ENCODE measurements around the gene DCT.
"Not testable (repeated sequence)": the region's sequence is repeated elsewhere in the genome, so short reads cannot be mapped to it uniquely, and the experiment has no call there.

DCT gene

DNA sequence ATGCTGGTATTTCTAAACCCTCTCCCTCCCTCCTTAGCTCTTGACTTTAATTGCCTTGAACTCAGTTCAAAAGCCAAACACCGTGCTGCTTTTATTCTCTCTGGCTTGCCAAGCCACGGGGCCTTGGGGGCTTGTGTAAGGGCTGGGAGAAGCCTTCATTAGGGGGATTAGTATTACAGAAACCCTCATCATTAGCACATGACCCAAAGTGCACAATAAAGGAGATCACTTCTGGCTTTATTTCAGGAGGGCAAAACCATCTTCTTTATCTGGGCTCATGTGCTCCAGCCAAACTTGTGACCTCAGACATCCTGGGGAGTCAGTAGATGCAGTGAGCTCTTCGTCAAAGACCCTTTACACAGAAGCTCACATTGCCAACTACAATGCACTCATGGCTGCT lies at the start of gene DCT:
Gene DCT (minus strand): TSS at position 67 of the 400 bp plus-strand sequence. CDS start 427 bp downstream, outside the sequence.
- DNase-seq: no peak

DNA sequence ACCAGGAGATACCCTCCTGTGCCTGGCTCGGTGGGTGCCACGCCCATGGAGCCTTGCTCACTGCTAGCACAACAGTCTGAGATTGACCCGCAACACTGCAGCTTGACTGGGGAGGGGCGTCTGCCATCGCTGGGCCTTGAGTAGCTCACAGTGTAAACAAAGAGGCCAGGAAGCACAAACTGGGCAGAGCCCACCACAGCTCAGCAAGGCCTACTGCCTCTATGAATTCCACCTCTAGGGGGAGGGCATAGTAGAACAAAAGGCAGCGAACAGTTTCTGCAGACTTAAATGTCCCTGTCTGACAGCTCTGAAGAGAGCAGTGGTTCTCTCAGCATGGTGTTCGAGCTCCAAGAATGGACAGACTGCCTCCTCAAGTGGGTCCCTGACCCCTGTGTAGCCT lies 47.5 kb upstream of the DCT start:
- not testable (repeated sequence) for DNase-seq

DNA sequence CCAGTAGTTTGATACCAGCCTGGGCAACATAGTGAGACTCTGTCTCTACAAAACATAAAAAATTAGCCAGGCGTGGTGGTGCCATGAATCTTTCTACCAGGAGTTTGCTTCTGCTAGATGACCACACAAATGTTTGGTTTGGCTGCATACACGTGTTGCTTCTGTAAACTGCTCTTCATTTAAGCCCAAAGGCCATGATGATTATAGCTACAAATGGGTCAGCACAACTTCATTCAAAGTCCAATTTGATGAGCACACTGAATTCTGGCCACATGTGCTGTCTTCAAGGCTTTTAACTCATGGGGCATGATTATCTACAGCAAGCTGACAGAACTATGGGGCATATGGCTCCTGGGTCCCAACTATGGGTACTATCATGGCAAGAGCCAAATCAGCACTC lies 46.3 kb upstream of the DCT start:
- no peak for DNase-seq

DNA sequence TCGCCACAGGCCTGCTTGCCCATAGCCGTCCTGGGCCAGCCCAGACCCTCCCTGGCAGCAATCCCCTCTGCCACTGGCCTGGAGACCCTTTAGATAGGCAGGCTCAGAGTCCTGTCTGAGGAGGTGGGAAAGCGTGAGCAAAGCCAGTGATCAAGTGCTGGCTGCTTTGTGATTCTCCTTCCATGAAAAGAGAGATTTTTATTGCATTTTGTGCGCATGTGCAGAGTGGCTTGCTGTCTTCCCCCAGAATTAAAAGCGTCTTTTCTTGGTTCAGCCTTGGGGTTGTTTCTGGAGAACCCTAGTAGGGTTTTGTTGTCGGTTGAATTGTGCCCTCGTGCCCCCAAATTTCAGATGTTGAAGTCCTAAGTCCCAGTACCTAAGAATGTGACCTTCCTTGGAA lies 44.9 kb upstream of the DCT start:
- no peak for DNase-seq

DNA sequence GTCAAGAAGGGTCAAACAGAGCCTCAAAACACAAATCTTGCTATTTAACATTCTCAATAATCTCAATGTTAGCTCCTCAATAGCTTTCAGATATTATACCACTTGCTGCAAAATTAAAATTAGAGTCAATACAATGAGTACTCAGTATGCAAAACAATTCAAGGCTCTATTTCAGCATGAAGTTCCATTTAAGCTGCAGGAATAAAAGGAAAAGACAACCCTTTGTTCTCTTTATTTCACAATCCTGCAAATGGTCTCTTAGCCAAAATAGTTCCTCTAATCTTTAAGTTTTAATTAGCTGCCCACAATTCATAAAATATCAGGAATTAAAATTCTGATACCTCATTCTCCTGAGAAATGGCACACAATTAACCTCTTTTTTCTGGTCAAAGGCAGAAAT lies 40.5 kb upstream of the DCT start:
- no peak for DNase-seq

DNA sequence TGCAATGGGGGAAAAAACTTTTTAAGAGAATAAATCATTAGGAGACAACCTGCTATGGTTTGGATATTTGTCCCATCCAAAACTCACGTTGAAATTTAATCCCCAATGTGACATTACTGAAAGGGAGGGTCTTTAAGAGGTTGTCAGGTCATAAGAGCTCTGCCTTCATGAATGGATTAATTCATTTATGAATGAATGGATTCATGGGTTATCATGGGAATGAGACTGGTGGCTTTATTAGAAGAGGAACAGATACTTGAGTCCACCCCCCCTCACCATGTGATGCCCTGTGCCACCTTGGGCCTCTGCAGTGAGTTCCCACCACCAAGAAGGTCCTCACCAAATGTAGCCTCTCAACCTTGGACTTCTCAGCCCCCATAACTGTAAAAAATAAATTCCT lies 37.0 kb upstream of the DCT start:
- DNase-seq: no peak

DNA sequence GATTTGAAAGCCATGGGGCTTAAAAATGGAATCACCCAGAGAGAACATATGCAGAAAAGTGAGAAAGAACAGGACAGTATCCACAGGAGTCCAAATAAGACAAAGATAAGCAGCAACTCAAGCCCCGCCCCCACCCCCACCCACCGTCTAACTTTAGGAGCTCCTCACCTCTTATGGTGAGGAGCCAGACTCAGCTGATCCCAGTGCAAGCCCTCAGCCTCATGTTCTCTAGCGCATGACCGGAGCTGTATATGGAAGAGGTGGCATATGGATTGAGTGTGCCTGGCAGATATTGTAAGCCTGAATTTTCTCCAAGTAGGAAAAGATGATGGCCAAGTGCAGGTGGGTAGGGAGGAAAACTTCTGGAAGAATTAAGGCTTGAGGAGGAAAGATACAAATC lies 36.4 kb upstream of the DCT start:
- no peak for DNase-seq

DNA sequence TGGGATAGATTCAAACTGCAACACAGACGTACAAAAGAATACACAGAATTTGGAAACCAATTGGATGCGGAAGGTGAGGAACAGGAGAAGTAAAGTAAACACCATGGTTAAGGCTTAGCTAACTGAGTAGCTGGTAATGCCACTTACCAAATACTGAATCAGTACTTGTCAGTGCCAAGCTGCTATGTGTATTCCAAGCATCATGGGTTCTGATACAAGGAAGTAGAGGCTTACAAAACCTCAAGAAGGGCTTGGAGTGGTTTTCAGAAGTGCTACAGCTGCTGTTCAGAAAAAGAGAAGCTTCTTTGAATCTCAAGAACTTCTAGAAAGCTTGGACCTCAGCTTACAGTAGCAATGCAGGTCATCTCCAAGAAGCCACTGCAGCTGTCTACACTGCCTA lies 35.9 kb upstream of the DCT start:
- DNase-seq: no peak

DNA sequence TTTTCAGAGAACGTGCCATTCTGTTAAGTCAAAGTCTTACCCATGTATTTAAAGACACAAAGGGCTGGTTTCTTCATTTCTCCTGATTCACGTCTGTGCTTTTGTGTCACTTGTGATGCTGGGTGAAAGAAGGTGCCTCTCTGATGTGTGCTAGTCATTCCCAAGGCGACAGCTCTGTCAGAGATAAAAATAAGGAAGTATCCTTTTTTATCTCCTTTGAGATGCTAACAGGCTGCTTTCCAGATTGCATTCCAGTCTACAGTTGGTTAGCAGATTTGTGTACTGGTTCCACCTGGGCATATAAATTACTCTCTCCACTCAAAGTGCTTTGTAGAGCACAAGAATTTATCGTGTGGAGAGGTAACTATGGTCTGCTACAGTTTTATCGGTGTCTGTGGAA lies 33.5 kb upstream of the DCT start:
- DNase-seq: no peak

DNA sequence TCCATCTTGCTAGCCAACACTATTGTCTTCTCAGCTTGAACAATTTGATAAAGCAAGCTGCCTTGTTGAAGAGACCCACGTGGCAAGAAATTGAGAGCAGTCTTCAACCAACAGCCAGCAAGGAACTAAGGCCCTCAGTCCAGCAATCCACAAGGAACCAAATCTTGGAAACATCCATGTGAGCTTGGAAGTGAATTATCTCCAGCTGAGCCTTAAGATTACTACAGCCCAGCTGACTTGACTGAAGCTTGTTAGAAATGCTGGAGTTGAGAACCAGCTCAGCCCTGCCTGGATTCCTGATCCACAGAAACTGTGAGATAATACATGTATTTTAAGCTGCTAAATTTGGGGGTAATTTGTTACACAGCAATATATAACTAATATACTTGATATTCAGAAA lies 26.2 kb upstream of the DCT start:
- DNase-seq: no peak

DNA sequence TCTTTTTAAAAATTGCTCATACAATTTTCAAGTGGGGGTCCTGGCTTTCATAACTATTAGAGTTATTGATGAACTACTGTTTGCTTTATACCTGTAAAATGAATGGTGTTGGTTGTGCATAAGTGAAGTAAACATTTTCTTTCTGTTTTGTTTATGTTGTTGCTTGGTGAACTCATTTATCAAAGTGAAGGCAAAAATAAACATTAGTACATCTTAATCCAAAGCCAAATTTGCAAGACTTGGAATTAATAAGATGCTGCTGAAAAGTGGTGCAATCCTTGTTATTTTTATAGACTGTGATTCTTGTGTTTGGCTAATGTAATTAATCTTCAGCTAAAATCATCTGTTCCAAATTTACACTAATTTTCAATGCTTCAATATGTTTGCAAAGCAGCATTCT lies 24.4 kb upstream of the DCT start:
- no peak for DNase-seq

DNA sequence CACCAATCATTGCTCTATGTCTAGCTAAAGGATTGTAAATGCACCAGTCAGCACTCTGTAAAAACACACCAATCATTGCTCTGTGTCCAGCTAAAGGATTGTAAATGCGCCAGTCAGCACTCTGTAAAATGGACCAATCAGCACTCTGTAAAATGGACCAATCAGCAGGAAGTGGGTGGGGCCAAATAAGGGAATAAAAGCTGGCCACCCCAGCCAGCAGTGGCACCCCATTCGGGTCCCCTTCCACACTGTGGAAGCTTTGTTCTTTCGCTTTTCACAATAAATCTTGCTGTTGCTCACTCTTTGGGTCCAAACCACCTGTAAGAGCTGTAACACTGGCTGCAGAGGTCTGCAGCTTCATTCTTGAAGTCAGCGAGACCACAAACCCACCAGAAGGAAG lies 19.3 kb upstream of the DCT start:
- not testable (repeated sequence) for DNase-seq

DNA sequence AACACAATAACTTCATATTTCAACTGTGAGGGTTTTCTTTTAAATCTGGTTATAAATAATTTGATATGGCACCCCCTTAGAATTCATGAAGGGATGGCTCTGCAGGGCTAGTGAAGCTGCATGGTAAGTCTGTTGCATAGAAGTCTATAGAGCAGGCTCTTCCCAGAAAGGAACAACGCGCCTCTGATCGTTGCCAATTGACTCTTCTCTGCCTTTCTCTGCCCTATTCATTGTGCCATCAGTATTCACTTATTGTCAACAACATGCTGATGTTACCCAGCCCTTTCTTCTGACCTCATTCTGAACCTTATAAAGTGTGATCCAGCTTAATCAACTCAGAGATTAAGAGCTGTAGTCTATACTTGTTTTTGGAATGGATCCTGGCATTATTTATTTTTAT lies 16.3 kb upstream of the DCT start:
- no peak for DNase-seq

DNA sequence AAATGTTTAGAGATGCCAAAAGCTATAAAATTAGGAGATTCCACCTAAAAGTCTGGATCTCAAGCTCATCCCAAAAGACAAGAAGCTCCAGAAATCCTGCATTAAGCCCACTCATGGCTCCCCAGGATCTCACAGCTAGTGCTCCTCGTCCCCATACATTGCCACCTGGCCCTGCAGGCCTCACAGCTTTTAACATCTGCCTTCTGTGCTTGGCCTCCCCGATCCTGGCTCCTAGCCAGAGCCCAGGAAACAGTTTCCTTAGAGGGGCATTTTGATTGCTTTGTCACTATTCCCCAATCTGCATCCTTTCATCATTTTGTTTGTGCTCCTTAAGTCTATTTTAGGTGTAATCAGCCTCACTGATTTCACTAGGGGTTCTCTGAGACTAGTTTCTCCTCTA lies 14.5 kb upstream of the DCT start:
- DNase-seq: no peak

DNA sequence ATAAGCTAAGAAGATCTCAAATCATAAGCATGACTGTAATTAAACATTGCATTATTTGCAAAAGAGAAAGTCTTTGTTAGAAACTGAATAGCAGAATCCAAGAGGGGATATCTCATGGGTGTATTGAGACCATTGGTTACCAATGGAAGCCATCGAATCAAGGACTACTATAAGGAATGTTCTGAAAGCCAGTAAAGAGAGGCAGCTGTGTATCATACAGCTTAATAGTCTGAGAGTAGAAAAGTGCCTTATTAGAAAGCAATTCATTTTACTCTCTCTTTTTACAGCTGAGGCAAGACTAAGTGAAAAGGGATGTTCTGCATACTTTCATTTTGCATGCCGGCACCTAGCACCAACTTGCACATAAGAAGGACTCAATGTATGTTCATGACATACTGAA lies 7.6 kb upstream of the DCT start:
- DNase-seq: no peak

DNA sequence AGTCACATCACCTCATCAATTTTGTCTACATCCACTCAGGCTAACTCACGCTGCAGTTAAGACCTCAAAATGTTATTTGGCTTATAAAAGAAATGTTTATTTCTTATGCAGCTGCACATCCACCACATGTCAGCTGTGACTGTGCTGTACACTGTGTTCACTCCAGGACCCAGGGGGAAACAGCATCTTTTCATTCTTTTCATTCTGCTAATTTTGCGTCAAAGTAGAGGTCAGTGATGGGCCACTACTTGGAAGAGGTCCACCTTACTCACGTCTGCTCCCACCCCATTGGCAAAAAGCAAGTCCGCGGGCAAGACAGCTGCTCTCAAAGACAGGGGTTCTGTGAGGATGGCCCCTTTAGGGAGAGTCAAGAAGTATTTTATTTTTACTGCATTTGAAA lies 4.5 kb upstream of the DCT start:
- DNase-seq: no peak

DNA sequence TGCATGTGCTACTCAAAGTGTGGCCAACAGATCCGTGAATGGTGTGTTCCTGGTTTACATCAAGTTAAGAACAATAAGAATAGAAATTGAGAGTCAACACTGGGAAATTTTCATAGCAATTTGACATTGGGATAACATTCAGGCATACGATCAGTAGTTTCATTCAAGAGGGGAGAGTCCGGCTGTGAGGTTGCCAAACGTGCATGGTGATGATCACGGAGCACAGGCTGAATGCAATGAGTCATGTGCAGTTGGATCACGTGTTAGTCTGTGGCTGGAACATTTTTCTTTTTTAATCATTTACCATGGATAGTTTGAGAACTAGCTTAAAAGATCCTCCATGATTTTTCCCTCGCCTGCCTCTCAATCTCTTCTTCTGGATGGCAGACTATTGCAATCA lies 2.5 kb upstream of the DCT start:
- no peak for DNase-seq

DNA sequence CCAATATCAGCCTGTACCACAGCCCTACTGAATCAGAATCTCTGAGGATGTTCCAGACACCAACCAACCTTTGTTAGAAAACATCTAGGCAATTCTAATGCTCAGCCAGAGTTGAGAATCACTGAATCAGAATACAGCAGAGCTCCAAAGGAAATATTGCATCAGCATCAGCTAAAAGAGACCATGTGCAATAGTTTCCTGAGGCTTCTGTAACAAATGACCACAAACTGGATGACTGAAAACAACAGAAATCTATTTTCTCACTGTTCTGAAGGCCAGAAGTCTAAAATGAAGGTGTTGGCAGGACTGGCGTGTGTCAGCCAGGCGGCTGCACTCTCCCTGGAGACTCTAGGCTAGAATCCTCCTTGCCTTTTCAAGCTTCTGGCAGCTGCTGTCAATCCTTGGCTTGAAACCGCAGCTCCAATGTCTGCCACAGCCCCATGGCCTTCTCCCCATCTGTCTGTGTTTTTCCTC lies 1.2 kb upstream of the DCT start:
- DNase-seq: no peak

DNA sequence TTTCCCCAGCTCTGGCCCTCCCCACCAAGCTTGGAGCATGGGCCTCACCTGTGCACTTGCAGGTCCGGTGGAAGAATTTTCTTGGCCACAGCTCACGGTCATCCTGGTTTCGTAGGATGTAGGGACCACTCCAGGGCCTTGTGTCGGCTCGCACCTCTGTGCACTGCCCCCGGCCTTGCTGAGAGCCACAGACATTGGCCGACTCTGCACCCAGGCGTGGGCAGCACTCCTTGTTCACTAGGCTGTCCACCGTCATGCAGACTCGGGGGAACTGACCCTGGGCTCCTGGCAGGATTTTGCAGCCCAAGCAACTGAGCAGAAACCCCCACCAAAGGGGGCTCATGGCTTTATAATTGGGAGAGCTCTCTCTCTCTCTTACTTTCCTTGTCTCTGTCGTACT lies 569 bp downstream of the DCT start:
- DNase-seq: no peak

DNA sequence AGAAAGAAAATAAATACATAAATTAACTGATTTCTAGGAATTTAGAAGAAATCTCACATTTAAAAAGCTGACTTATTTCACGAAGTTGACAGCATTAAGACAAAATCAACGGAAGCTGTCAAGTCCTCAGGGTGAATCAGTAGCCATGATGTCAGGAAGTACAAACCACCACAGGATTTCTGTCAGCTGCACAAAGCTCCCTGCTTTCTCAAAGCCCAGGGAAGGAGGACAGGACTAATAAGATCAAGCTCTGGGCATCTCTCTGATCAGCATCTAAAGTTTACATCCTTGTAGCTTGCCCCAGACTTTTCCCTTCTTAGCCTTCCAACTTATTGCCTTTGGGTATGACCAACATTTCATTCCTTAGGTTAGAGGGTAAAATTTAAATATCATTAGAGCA lies 9.4 kb downstream of the DCT start:
- no peak for DNase-seq

DNA sequence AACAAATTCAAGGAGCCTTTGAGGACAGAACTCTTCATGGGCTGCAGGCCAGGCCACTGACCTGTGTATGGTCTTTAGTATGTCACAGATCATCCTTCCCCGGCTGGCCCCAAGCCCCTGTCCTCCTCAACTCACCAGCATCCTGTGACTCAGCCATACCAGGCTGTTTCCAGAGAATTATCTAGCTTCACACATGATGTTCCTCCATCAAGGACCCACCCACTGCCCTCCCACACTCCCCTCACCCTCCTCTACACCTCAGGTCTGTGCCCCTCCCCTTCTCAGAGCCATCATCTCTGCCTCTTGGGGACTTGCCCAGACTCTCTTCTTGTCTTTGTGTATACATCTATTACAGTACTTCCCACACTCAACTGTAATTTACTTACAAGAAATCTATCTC lies 14.7 kb downstream of the DCT start:
- no peak for DNase-seq

DNA sequence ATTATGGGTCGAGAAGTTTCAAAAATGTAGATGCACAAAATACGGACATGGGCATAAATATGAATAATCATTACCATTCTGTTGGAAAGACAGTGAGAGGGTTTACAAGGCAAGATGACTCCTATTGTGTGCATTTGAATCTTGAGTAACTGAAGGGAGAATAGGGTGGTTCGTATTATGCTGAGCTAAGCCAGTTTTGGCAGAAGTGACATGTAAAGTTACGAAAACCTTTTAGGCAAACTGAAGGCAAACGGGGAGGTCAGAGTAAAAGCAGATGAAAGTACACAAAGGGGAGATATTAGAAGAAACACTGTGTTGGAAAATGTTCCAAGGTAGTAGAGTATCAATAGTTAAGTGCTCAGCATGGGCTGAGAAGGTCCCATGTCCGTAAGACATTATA lies 16.8 kb downstream of the DCT start:
- DNase-seq: no peak

DNA sequence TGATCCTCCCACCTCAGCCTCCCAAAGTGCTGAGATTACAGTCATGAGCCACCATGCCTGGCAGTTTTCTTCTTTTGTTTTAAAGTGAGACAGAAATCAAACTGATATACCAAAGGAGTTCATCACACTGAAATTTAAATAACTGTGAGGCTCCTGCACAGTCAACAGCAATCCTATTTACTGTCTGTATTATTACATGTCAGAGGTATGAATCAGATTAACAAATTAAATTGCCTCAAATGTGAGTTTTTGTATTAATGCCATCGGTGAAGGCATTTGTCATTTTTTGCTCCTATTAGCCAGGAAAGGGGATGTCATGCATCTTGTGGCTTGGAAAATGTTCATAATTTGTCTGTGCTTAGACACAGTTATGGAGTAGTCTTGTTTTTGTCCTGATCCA lies 20.4 kb downstream of the DCT start:
- DNase-seq: no peak

DNA sequence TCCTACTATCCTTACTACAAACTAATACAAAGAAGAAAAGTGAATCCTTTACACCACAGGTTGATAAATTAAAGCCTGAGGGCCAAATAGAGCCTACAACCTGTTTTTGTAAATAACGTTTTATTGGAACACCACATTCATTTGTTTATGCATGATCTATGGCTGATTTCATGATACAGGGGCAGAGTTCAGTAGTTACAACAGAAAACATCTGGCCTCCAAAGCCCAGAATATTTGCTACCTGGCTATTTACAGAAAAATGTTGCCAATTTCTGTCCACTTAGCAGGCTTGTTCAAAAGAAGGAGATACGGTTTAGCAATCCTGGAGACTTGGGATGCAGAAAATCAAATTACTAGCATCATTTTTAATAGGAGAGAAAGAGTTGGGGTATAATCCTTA lies 24.1 kb downstream of the DCT start:
- DNase-seq: no peak

DNA sequence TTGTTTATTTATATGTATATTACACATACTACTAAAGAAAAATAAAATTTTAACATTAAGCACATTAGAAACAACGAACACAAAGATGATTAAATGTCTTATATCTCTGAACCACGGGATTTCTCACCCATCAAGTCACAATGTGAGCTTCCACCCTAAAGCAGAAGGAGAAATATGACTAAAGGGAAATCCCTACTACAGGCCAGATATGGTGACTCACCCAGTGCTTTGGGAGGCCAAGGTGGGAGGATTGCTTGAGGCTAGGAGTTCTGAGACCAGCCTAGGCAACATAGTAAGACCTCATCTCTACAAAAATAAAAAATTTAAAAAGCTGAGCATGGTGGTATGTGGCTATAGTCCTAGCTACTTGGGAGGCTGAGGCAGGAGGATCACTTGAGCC lies 24.6 kb downstream of the DCT start:
- no peak for DNase-seq

DNA sequence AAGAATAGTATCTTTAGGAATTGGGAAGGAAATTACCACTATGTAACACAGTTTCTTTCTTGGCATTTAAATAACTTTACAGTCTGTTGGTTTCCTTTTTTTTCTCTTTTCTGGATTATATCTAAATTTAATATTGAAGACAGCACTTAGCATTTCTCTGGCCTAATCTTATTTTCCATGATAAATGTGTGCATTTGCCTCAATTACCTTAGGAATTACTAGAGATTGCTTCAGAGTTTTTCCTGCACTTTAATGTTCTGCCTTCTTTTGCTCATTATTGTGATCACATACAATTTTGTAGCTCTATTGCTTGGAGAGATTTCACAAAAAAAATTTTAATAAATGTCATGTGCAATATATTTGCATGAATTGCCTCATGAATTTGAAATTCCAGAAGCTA lies 25.1 kb downstream of the DCT start:
- no peak for DNase-seq
